NCI-H446 (cell line): Measurements from ENCODE around the gene KIF5B.
A peak's percentile ranks its signal among the peaks of the same experiment; 100 is the strongest.
"Not testable (repeated sequence)": the region's sequence is repeated elsewhere in the genome, so short reads cannot be mapped to it uniquely, and the experiment has no call there.

Experiments used
- DNase-seq, 2 experiments: peaks; one replicate each; lab custom pipeline; 2025; lab: John Stamatoyannopoulos, UW

The KIF5B gene

GRCh38 chr10:32056136-32057035 is at the start of gene KIF5B:
TSS of gene KIF5B (minus strand) at chr10:32056425. CDS start at chr10:32055973, 452 bp downstream.
- DNase-seq = peak; percentile 69 to 88

DNA sequence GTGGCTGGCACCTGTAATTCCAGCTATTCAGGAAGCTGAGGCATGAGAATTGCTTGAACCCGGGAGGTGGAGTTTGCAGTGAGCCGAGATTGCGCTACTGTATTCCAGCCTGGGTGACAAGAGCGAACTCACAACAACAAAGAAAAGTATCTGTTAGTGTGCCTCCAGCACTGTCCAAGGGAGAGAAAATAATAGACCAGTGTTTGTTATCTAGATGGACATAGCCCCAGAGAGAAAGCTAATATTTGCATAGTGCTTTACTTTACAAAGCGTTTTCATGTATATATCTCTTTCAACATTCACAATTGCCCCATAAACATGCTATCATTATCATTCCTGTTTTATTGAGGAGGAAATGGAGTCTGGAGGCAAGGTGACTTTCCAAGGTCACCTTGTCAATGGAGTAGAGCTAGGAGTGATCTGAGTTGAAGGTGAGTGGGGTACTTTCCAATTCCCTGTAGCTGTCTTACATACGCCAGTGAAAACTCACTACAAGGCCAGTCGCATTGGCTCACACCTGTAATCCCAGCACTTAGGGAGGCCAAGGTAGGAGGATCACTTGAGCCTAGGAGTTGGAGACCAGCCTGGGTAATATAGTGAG is 49.7 kb upstream of the KIF5B start:
- no peak for DNase-seq

GRCh38 chr10:32104622-32105509 is 48.6 kb upstream of the KIF5B start:
- no peak for DNase-seq

DNA sequence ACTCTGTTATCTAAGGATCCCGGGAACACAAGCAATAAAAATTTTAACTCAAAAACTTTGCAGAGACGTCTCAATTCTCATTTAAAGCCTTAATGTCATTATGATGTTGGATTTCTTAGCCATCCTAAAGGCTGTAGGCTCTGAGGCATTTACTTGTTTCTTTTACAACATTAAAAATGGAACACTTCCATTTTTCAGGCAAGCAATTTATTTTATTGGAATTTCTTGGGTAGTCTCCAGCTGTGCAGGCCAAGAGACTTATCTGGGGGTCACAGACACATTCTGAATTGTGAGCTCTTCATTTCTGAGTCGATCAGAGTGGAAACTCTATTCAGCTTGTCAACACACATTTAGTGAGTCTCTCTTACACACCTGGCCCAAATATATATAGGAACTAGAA is 48.0 kb upstream of the KIF5B start:
- DNase-seq = no peak

- no peak for DNase-seq
Measured at GRCh38 chr10:32103721-32104120, 47.5 kb upstream of the KIF5B start.

DNA sequence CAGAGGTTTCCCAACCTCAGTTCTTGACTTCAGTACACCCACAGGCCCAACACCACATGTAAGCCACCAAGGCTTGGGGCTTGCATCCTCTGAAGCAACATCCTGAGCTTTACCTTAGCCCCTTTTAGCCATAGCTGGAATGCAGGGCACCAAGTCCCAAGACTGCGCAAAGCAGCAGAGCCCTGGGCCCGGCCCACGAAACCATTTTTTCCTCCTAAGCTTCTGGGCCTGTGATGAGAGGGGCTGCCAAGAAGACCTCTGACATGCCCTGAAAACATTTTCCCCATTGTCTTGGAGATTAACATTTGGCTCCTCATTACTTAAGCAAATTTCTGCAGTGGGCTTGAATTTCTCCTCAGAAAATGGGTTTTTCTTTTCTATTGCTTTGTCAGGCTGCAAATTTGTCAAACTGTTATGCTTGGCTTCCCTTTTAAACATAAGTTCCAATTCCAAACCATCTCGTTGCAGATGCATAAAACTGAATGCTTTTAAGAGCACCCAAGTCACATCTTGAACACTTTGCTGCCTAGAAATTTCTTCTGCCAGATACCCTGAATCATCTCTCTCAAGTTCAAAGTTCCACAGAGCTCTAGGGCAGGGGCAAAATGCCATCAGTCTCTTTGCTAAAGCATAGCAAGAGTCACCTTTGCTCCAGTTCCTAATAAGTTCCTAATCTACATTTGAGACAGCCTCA is 42.5 kb upstream of the KIF5B start:
- DNase-seq = not testable (repeated sequence)

DNA sequence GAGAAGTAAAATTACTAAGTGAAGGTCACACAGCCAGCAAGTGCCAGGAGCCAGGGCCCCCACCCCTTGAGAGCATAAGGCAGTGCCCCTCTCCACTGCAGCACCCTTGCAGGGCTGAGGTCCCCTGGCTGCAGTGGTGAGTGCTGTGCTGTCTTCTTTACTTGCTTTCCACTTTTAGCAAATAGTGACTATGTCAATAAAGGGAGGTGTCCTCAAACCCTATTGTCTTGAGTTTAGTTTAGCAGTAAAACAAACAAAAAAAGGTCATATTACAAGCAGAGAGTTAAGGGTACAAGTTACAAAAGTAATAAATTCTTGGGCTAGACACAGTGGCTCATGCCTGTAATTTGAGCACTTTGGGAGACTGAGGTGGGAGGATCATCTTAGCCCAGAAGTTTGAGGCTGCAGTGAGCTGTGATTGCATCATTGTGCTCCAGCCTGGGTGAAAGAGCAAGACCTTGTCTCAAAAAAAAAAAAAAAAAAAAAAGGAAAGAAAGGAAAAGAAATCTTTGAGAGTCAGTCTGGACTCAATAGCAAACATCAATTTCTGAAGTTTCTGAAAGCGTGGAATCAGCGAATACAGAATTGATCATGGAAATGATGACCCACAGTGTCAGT is 39.0 kb upstream of the KIF5B start:
- no peak for DNase-seq

DNA sequence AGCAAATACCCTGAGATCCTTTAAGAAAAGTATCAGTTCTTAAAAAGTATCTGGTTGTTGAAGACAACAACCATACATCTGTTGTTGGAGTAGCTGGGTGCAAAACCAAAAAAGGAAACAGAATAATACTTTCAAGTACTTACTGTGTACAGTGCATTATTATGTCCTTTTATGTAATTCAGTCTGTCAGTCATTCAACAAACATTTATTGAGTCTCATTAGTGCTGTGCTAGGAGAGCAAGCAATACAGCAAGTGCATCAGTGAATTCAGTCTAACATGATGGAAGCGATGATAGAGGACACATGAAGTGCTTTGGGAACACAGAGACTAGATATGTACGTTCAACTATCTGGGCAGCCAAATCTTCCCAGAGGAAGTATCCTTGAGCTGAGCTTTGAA is 37.4 kb upstream of the KIF5B start:
- DNase-seq = no peak

- DNase-seq = no peak
Measured at GRCh38 chr10:32091046-32091445, 34.8 kb upstream of the KIF5B start.

- no peak for DNase-seq
Measured at GRCh38 chr10:32084185-32084851, 28.1 kb upstream of the KIF5B start.

DNA sequence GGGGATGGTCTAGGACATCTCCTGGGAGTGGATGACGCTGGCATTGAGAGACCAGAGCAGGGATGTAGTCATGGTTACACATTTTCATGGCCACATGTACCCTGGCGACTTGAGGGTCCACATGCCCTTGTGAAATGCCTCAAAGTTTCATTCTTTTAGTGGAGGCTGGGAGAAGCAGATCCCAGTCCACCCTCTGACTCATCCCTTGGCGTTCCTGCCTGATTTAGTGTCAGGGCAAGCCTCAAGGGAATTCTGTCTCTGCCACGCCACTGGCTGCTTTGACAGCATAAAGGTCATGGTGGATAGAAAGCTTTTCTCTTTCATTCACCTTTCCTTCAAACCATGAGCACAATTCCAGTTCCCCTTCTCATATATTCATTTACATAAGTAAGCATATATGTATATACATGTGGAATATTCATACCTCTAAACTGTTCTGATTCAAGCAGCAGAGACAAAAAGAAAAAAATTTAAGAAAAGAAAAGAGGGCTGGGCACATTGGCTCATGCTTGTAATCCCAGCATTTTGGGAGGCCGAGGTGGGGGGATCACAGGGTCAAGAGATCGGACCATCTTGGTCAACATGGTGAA is 21.8 kb upstream of the KIF5B start:
- peak in 1 of 2 experiments; percentile 43 for DNase-seq

GRCh38 chr10:32073659-32074058 is 17.4 kb upstream of the KIF5B start:
- no peak for DNase-seq

DNA sequence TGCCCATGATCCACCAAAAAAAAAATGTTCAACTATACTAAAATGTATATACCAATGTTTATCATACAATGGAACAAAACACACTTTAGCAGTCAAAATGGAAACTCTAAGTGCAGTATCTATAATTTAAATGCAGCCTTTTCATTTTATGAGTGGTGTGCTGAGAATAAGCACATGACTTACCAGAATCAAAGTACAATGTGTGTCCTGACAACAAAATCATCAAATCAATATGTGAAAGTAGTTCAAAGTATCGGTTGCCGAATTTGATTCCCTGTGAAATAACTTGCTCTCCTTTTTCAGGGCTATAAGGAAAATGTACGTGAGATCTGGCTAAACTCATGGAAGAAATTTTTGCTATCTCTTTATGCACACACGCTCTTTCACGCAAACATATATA is 16.9 kb upstream of the KIF5B start:
- DNase-seq = no peak

DNA sequence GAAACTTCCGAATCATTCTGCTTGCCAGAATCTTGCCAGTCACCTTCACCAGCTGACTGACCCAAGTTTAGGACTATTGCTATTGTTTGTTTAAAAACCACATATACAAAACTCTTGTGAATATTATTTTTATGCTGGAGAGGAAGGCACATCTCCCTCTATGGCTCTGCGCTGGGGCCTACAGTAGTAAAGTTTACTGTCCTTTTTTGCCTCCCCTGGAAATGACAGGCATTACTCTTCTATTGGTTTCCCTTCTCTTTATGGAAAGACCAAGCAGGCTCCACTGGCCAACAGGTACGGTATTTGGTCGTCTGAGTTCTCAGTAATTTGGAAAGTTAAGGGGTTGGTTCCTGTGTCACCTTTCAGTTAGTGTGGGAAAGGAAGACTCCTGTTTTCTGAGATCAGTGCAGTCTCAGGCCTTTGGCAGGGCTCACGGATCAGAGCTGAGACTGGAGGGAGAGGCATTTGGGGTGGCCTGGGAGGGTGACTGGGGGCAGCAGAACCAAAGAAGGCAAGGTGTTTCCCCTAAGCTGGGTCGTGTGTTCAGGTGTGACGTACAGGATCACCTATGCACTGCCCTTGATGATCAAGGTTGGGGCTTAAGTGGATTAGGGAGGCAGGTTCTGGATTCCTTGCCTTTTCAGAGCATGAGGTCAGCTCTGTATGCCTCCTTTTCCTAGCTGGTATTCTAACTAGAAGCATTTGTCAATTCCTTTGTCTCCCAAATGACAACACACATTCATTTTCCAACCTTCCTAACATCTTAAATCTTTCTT is 16.0 kb upstream of the KIF5B start:
- DNase-seq = no peak

GRCh38 chr10:32070645-32071044 is 14.4 kb upstream of the KIF5B start:
- DNase-seq = no peak

- no peak for DNase-seq
Measured at GRCh38 chr10:32068569-32068968, 12.3 kb upstream of the KIF5B start.

- DNase-seq = not testable (repeated sequence)
Measured at GRCh38 chr10:32067931-32068330, 11.7 kb upstream of the KIF5B start.

DNA sequence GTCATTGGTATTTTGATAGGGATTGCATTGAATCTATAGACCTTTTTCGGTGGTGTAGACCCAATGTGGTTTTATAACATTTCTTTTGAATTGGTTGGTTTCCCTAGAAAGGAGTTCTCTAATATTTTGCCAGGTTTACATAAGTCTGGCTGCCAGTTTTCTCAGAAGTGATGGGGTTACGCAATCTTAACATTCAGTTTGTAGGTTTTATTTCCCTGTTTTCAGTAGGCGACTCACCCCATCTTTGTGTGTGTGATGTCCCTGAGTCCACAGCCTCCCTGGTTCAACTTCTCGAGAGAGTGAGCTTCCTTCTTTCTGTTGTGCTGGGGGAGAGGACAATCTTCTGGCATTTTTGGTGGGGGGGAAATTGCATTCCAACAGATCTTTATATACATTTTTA is 9.6 kb upstream of the KIF5B start:
- no peak for DNase-seq

GRCh38 chr10:32061440-32061839 is 5.2 kb upstream of the KIF5B start:
- DNase-seq = no peak

- DNase-seq = no peak
Measured at GRCh38 chr10:32060347-32060746, 4.1 kb upstream of the KIF5B start.
